HG03442 (cell line): ENCODE measurements around the gene GSX1.

ENCODE experiments used
- ATAC-seq: cut with Tn5 transposase; IDR thresholded peaks from one replicate; pipeline ENCODE4 v1.9.1; 2021; ENCODE audit warnings: mild to moderate bottlenecking, moderate library complexity; ENCODE audit not compliant: unreplicated experiment

The GSX1 gene

GRCh38 chr13:27826379-27827353, 34.4 kb downstream of the GSX1 start:
- peak; percentile 47 for ATAC-seq

GRCh38 chr13:27827646-27828045, 35.4 kb downstream of the GSX1 start:
- ATAC-seq = no peak

- ATAC-seq = no peak
Observed at GRCh38 chr13:27830010-27830409, 37.7 kb downstream of the GSX1 start.

GRCh38 chr13:27833206-27833605, 40.9 kb downstream of the GSX1 start:
- no peak for ATAC-seq

GRCh38 chr13:27834095-27834494, 41.8 kb downstream of the GSX1 start:
- no peak for ATAC-seq

GRCh38 chr13:27835799-27836198, 43.5 kb downstream of the GSX1 start:
- ATAC-seq = no peak

DNA sequence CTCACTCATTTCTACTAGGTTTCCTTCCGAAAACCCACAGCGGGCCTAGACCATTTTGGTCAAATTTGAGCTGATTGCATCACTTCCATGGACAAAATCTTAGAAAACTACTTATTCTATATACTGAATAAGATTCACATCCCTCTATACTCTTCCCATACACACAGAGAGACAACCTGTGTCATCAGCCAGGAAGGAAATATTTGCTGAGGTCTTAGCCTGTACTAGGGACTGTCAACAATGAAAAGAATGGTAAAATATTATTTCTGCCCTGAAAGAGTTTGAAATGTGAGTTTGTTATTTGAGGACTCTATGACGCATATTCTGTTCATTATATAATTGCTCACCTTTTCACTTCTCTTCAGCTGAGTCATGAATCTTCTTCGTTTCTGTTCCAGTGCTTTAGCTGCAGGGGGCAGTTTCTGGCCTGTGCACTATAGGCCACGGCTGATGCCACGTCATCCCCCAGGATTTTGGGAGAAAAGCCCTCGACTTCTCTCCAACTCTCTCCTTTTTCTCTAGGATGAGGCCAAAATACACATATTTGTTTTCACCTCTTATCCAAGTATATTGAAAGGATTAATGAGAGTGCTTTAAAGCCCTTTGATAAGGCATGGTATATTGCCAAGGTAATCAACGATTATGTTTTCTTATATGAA, 47.7 kb downstream of the GSX1 start:
- ATAC-seq = no peak

DNA sequence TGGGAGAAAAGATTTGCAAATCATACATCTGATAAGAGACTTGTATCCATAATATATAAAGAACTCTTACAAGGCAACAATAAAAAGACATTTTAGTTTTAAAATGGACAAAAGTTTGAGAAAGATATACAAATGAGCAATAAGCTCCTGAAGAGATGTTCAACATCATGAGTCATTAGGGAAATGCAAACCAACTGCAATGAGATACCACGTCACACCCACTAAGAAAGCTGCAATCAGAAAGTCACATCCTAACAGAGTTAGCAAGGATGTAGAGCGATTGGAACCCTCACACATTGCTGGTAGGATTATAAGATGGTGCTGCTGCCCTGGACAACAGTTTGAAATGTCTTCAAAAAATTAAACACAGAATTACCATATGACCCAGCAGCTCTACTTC, 50.3 kb downstream of the GSX1 start:
- ATAC-seq = no peak
